B cell (primary cell): ENCODE measurements around the gene MICALL2. TPM values are rescaled to one million over a fixed set of nuclear protein-coding genes. Genes with fewer than 3 reads are reported as not detected.

Source experiments
- ATAC-seq: fragments of 200-7000 bp; cut with Tn5 transposase; one replicate; pipeline ENCODE4 v1.10.0; 2021; ENCODE audit warnings: low read depth, mild to moderate bottlenecking, moderate number of reproducible peaks, moderate library complexity
- CTCF ChIA-PET: fragments of 350-600 bp; sonication (Branson Sonifier 250); formaldehyde crosslinking; loops from one replicate; lab custom pipeline; 2021; ENCODE audit warnings: antibody characterized with exemption, inconsistent platforms; lab: Charles Lee
- POLR2A ChIA-PET: fragments of 350-600 bp; sonication (Branson Sonifier 250); formaldehyde crosslinking; loops from one replicate; lab custom pipeline; 2021; ENCODE audit warnings: antibody characterized with exemption; lab: Charles Lee
- DNase-seq: peaks from one replicate; pipeline ENCODE4 v3.0.0; 2013
- H2AFZ ChIP-seq: 2 replicates; pipeline ENCODE4 v1.6.1; 2012; ENCODE audit warnings: mild to moderate bottlenecking, low read depth, low read length; ENCODE audit not compliant: insufficient read depth, poor library complexity, severe bottlenecking
- H3K27ac ChIP-seq, 2 donors: 1 replicate in 1 of 2; 2 replicates in 1 of 2; pipeline ENCODE4 v1.5.1; 2012 to 2013; ENCODE audit warnings: low read length in 2 of 2, mild to moderate bottlenecking in 2 of 2, moderate library complexity in 1 of 2
- H3K27me3 ChIP-seq, 4 experiments: fragments of 200-600 bp in 1 of 4; sonication (generic) in 1 of 4; replicated peaks in 1 of 4; 1 replicate in 2 of 4; 2 replicates in 2 of 4; pipeline versions ENCODE4 v1.6.1 to v1.7.0; 2013 to 2016; ENCODE audit warnings: low read length in 3 of 4, mild to moderate bottlenecking in 2 of 4, mixed read lengths in 1 of 4, moderate library complexity in 1 of 4; ENCODE audit not compliant: insufficient read depth in 4 of 4, control insufficient read depth in 3 of 4; ENCODE audit errors: control extremely low read depth in 1 of 4
- H3K36me3 ChIP-seq, 2 experiments: replicated peaks in 1 of 2; 1 replicate in 1 of 2; 2 replicates in 1 of 2; pipeline versions ENCODE4 v1.6.1 to v1.7.1; 2013; ENCODE audit warnings: low read length in 1 of 2; ENCODE audit not compliant: insufficient read depth in 2 of 2, control insufficient read depth in 1 of 2; ENCODE audit errors: control extremely low read depth in 1 of 2, extremely low read depth in 1 of 2
- H3K4me1 ChIP-seq, 2 donors: fragments of 200-600 bp in 1 of 2; sonication (generic) in 1 of 2; 1 replicate in 1 of 2; 2 replicates in 1 of 2; pipeline versions ENCODE4 v1.5.1 to v1.6.1; 2013 to 2017; ENCODE audit warnings: low read length in 2 of 2; ENCODE audit not compliant: control insufficient read depth in 2 of 2, insufficient read depth in 2 of 2
- H3K4me2 ChIP-seq: replicated peaks from 2 replicates; pipeline ENCODE3; 2012; ENCODE audit warnings: mild to moderate bottlenecking, low read depth, low read length; ENCODE audit not compliant: poor library complexity, severe bottlenecking
- H3K4me3 ChIP-seq, 5 experiments: fragments of 200-600 bp in 1 of 5; sonication (generic) in 1 of 5; 1 replicate in 3 of 5; 2 replicates in 2 of 5; pipeline versions ENCODE4 v1.5.1 to v1.7.0; 2011 to 2016; ENCODE audit warnings: low read length in 4 of 5, mild to moderate bottlenecking in 4 of 5, low read depth in 2 of 5, control low read depth in 1 of 5, moderate library complexity in 1 of 5; ENCODE audit not compliant: insufficient read depth in 1 of 5; ENCODE audit errors: control extremely low read depth in 1 of 5, extremely low read depth in 1 of 5
- H3K79me2 ChIP-seq: fragments of 200-600 bp; sonication (generic); one replicate; pipeline ENCODE4 v1.6.0; 2016; ENCODE audit warnings: low read length; ENCODE audit not compliant: control insufficient read depth, insufficient read depth
- H3K9ac ChIP-seq: fragments of 200-600 bp; sonication (generic); 2 replicates; pipeline ENCODE4 v1.6.1; 2017; ENCODE audit warnings: mild to moderate bottlenecking, low read length, moderate library complexity
- H3K9me3 ChIP-seq, 3 donors: one replicate each; pipeline versions ENCODE4 v1.6.1 to v1.7.1; 2013; ENCODE audit warnings: low read length in 2 of 3; ENCODE audit not compliant: control insufficient read depth in 2 of 3, insufficient read depth in 1 of 3; ENCODE audit errors: control extremely low read depth in 1 of 3
- H4K20me1 ChIP-seq: 2 replicates; pipeline ENCODE4 v1.6.0; 2012; ENCODE audit warnings: mild to moderate bottlenecking, low read length; ENCODE audit not compliant: insufficient read depth, control insufficient read depth, poor library complexity, severe bottlenecking
- H3K27ac Mint-ChIP-seq: one replicate; pipeline ENCODE4 v1.8.0; 2021; ENCODE audit warnings: mixed read lengths
- H3K27me3 Mint-ChIP-seq: one replicate; pipeline ENCODE4 v1.8.0; 2021; ENCODE audit warnings: mixed read lengths
- H3K4me1 Mint-ChIP-seq: one replicate; pipeline ENCODE4 v1.8.0; 2021; ENCODE audit warnings: mixed read lengths
- H3K4me3 Mint-ChIP-seq: one replicate; pipeline ENCODE4 v1.8.0; 2021; ENCODE audit warnings: mixed read lengths
- H3K9me3 Mint-ChIP-seq: one replicate; pipeline ENCODE4 v1.8.0; 2022; ENCODE audit warnings: mixed read lengths; ENCODE audit not compliant: insufficient read depth
- CTCF ChIP-seq: fragments of 200-600 bp; IDR thresholded peaks from one replicate; pipeline ENCODE4 v1.8.0; 2022; ENCODE audit warnings: antibody characterized with exemption, mild to moderate bottlenecking
- EZH2 ChIP-seq: IDR thresholded peaks from 2 replicates; pipeline ENCODE4 v1.6.1; 2012; ENCODE audit warnings: borderline replicate concordance, low read depth, mild to moderate bottlenecking, moderate library complexity, low read length; ENCODE audit not compliant: insufficient read depth, poor library complexity, severe bottlenecking
- WGBS: methylation state at CpG from one replicate; pipeline ENCODE4 v1.1.5; 2013; ENCODE audit warnings: missing lambda C conversion rate; ENCODE audit not compliant: insufficient coverage; 5-methylcytosine and 5-hydroxymethylcytosine counted together
- intact Hi-C: fragments of 100-400 bp; cut with micrococcal nuclease; formaldehyde crosslinking; loops from one replicate; pipeline ENCODE4 v1.10.0; 2022
- polyA plus RNA-seq: library from polyadenylated mRNA; depleted of rRNA; stranded (reverse); fragments of >200 nt; gene quantifications from 2 replicates; pipeline ENCODE4 v1.2.3, GENCODE V29; 2012
- total RNA-seq, 2 donors: library from RNA; stranded (reverse); fragments of 120-200 nt in 1 of 2; gene quantifications; 1 replicate in 1 of 2; 2 replicates in 1 of 2; pipeline versions ENCODE4 v1.2.3 to v1.2.4, GENCODE V29; 2013 to 2022

The MICALL2 gene
- total and polyA plus RNA-seq, 2 donors (not counting 1 experiment from before 2014, with no cell fraction given) = 0.85 to 0.94 TPM

DNA sequence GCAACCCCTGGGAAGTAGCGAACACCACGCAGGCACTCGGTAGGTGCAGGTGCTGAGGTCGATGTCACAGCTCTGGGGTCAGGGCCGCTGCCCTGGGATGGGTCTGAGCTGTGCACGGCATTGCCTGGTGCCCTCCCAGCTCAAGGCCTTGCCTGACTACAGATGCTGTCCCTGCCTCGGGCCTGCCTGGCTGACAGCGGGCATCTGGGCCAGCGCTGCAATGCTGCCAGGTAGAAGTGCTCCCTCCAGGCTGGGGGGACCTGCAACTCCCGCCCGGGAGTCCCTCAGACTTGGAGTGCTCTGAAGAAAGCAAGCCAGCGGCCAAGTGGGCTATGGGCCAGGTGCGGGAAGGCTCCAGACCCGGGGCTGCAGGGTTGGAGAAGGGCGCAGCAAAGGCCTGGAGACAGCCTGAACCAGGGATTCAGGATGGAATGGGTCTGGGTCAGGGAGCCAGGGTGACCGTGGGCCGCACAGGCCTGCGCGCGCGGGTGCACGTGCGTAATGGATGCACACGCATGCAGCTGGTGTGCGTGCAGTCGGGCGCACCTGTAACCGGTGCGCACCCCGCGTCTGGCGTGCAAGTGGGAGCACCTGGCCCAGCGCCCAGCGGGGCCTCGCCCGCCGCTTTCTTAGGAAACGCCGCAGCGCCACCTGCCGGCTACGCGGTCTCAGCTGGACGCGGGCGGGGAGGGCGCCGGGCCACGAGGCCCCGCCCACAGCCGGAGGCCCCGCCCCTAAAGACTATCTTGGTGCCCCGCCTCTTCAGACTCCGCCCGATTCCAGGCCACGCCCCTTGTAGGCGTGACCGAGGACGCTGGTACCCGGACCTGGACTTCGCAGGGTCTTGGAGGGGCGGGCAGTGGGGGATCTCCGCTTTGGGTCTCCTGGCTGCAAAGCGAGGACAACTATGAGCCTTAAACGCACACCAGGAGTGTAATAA, 46.7 kb downstream of the MICALL2 start:
- ChIA-PET CTCF (no interaction called here), POLR2A (no interaction called here)
- H3K4me1 ChIP-seq = peaks cover 5 to 9% of the 10 kb centered on the region in 2 donors
- H3K4me3 ChIP-seq = peak overlapping the region in 1 of 5 experiments; percentile 15
- H3K4me2 ChIP-seq = peak overlapping the region; percentile 68
- ATAC-seq (peak; percentile 95), DNase-seq (peak; percentile 84)
- H3K79me2 ChIP-seq = no peaks in the 10 kb centered on the region
- no peaks in the 10 kb centered on the region for H3K36me3 ChIP-seq
- TF ChIP-seq EZH2 (no peak), CTCF (peak; percentile 71)
- H2AFZ ChIP-seq = no peak overlapping the region
- H3K9ac ChIP-seq = no peak overlapping the region
- peak overlapping the region; percentile 17 for H3K4me3 Mint-ChIP-seq
- peaks cover 23% of the 10 kb centered on the region for H3K27me3 Mint-ChIP-seq
- H3K27ac ChIP-seq = no peak overlapping the region
- peaks cover 0 to 24% (median 4%) of the 10 kb centered on the region in 4 experiments for H3K27me3 ChIP-seq
- H3K4me1 Mint-ChIP-seq = peaks cover 8% of the 10 kb centered on the region
- intact Hi-C loops = loop anchor here (2.0 kb wide), 1 partner anchor 46 kb away; the partner anchor contains the start of gene MICALL2
- WGBS = 19% methylated on average over 65 of the region's 65 CpGs
- H3K9me3 Mint-ChIP-seq = no peaks in the 10 kb centered on the region
- H4K20me1 ChIP-seq = no peaks in the 10 kb centered on the region
- H3K27ac Mint-ChIP-seq = no peak overlapping the region
- H3K9me3 ChIP-seq = peaks cover 0 to 17% (median 0%) of the 10 kb centered on the region in 3 donors

DNA sequence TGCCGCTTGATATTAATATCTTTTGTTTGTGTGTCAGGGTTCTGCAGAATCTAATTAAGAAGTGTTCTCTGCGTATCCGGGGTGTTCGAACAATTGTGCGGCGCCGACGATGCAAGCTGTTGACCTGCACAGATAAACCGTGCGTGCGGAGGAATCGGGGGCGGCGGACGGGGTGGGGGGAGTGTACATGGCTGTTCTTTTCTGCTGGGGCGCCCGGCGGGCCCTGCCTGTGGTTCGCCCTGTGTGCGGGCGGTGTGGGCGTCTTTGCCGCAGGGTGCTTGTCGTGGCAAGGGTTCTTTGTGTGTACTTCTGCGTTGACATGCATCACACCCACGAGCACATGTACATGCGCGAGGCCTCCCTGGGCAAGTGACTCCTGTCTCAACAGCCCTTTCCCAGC, 47.9 kb downstream of the MICALL2 start:
- Mint-ChIP-seq H3K27ac (no peak overlapping the region), H3K27me3 (peaks cover 19% of the 10 kb centered on the region), H3K4me1 (peaks cover 3% of the 10 kb centered on the region), H3K4me3 (no peak overlapping the region), H3K9me3 (no peaks in the 10 kb centered on the region)
- H3K4me2 ChIP-seq = no peak overlapping the region
- WGBS = 96% methylated on average over 27 of the region's 28 CpGs
- peaks cover 5 to 9% of the 10 kb centered on the region in 2 donors for H3K4me1 ChIP-seq
- no peak overlapping the region for H3K9ac ChIP-seq
- no peaks in the 10 kb centered on the region for H3K36me3 ChIP-seq
- no peak overlapping the region for H3K27ac ChIP-seq
- CTCF ChIA-PET = no interaction called here
- POLR2A ChIA-PET = no interaction called here
- peaks cover 0 to 24% (median 4%) of the 10 kb centered on the region in 4 experiments for H3K27me3 ChIP-seq
- no peak for DNase-seq
- no peaks in the 10 kb centered on the region for H4K20me1 ChIP-seq
- H3K9me3 ChIP-seq = peaks cover 0 to 15% (median 0%) of the 10 kb centered on the region in 3 donors
- H3K79me2 ChIP-seq = no peaks in the 10 kb centered on the region
- H3K4me3 ChIP-seq = no peak overlapping the region
- intact Hi-C loops = no loop called here
- TF ChIP-seq CTCF = no peak
- TF ChIP-seq EZH2 = no peak
- no peak for ATAC-seq
- H2AFZ ChIP-seq = no peak overlapping the region
